Measurements from ENCODE around the gene PPFIA3.
"Not testable (repeated sequence)": the region's sequence is repeated elsewhere in the genome, so short reads cannot be mapped to it uniquely, and the experiment has no call there.

PPFIA3 gene

GRCh38 chr19:49119411-49120324, at the start of gene PPFIA3:
Gene PPFIA3 (plus strand): TSS chr19:49119544. CDS start chr19:49127874, 8,330 bp downstream.
- no peak for DNase-seq (ENCODE audit: low read depth)

GRCh38 chr19:49070416-49070815, 48.9 kb upstream of the PPFIA3 start:
- no peak for DNase-seq (ENCODE audit: low read depth)

GRCh38 chr19:49071860-49072547, 47.3 kb upstream of the PPFIA3 start:
- DNase-seq (ENCODE audit: low read depth) = no peak

GRCh38 chr19:49073514-49074378, 45.6 kb upstream of the PPFIA3 start:
- no peak for DNase-seq (ENCODE audit: low read depth)

- DNase-seq (ENCODE audit: low read depth) = not testable (repeated sequence)
Measured at GRCh38 chr19:49074869-49075268, 44.5 kb upstream of the PPFIA3 start.

- no peak for DNase-seq (ENCODE audit: low read depth)
Measured at GRCh38 chr19:49080392-49080791, 39.0 kb upstream of the PPFIA3 start.

GRCh38 chr19:49081273-49081672, 38.1 kb upstream of the PPFIA3 start:
- DNase-seq (ENCODE audit: low read depth) = no peak

- no peak for DNase-seq (ENCODE audit: low read depth)
Measured at GRCh38 chr19:49084206-49085019, 34.9 kb upstream of the PPFIA3 start.

GRCh38 chr19:49085020-49085867, 34.1 kb upstream of the PPFIA3 start, which contains the start of gene SNRNP70:
Gene SNRNP70 (plus strand): TSS chr19:49085451. CDS start chr19:49086415, 964 bp downstream.
- peak; percentile 98 for DNase-seq (ENCODE audit: low read depth)

- no peak for DNase-seq (ENCODE audit: low read depth)
Measured at GRCh38 chr19:49085868-49086232, 33.5 kb upstream of the PPFIA3 start.

- no peak for DNase-seq (ENCODE audit: low read depth)
Measured at GRCh38 chr19:49086296-49086695, 33.0 kb upstream of the PPFIA3 start.

- DNase-seq (ENCODE audit: low read depth) = no peak
Measured at GRCh38 chr19:49091391-49092038, 27.8 kb upstream of the PPFIA3 start.

- DNase-seq (ENCODE audit: low read depth) = no peak
Measured at GRCh38 chr19:49092686-49093085, 26.7 kb upstream of the PPFIA3 start.

- DNase-seq (ENCODE audit: low read depth) = no peak
Measured at GRCh38 chr19:49094505-49095482, 24.6 kb upstream of the PPFIA3 start.

- DNase-seq (ENCODE audit: low read depth) = peak; percentile 65
Measured at GRCh38 chr19:49097453-49098288, 21.7 kb upstream of the PPFIA3 start.

- DNase-seq (ENCODE audit: low read depth) = no peak
Measured at GRCh38 chr19:49098795-49099194, 20.5 kb upstream of the PPFIA3 start.

GRCh38 chr19:49101160-49101559, 18.2 kb upstream of the PPFIA3 start:
- no peak for DNase-seq (ENCODE audit: low read depth)

- no peak for DNase-seq (ENCODE audit: low read depth)
Measured at GRCh38 chr19:49102303-49102702, 17.0 kb upstream of the PPFIA3 start.

All from activated gamma-delta T cell treated with anti-CD3 and anti-CD28 coated beads, Interleukin-2, amount 50 U/mL, for 16 hours (primary cell).